SU-DHL-6 (cell line): ENCODE measurements around the gene ZNF776.

ENCODE experiments used
- H2AFZ ChIP-seq: fragments of 200-600 bp; sonication (generic); 2 replicates; pipeline ENCODE4 v1.6.1; 2014; ENCODE audit warnings: low read depth, mild to moderate bottlenecking, moderate library complexity, mixed read lengths, antibody characterized with exemption, low read length; ENCODE audit not compliant: severe bottlenecking
- H3F3A ChIP-seq: fragments of 200-600 bp; shearing (Covaris generic); 2 replicates; pipeline ENCODE4 v1.6.0; 2016; ENCODE audit warnings: antibody characterized with exemption, mild to moderate bottlenecking; ENCODE audit not compliant: insufficient read depth
- H3K27ac ChIP-seq: fragments of 200-600 bp; sonication (generic); 2 replicates; pipeline ENCODE4 v1.5.1; 2016; ENCODE audit warnings: low read depth, mild to moderate bottlenecking, low read length, moderate library complexity, mixed read lengths
- H3K27me3 ChIP-seq: fragments of 200-600 bp; sonication (generic), shearing (Covaris generic); 2 replicates; pipeline ENCODE4 v1.6.0; 2014; ENCODE audit warnings: mild to moderate bottlenecking, low read length
- H3K36me3 ChIP-seq: fragments of 200-600 bp; sonication (generic); 2 replicates; pipeline ENCODE4 v1.6.1; 2014; ENCODE audit warnings: mild to moderate bottlenecking, low read length, mixed read lengths
- H3K4me2 ChIP-seq: fragments of 300-600, 200-600 bp; shearing (Covaris generic), sonication (generic); 2 replicates; pipeline ENCODE4 v1.6.0; 2014; ENCODE audit warnings: low read length, low read depth, mild to moderate bottlenecking; ENCODE audit not compliant: poor library complexity, severe bottlenecking
- H3K4me3 ChIP-seq: fragments of 200-600 bp; sonication (generic); 2 replicates; pipeline ENCODE4 v1.5.1; 2014; ENCODE audit warnings: antibody characterized with exemption, low read length, mild to moderate bottlenecking, mixed read lengths; ENCODE audit not compliant: insufficient read depth, poor library complexity, severe bottlenecking
- H3K79me2 ChIP-seq: fragments of 200-600 bp; sonication (generic); 2 replicates; pipeline ENCODE4 v1.6.1; 2014; ENCODE audit warnings: mild to moderate bottlenecking, low read length, moderate library complexity; ENCODE audit not compliant: insufficient read depth
- H3K9ac ChIP-seq: fragments of 200-600 bp; sonication (generic); 2 replicates; pipeline ENCODE4 v1.7.0; 2014; ENCODE audit warnings: mild to moderate bottlenecking, low read length
- H3K9me2 ChIP-seq: fragments of 200-600 bp; sonication (generic); replicated peaks from 2 replicates; pipeline ENCODE4 v1.6.1; 2014; ENCODE audit warnings: low read length; ENCODE audit not compliant: insufficient read depth
- H3K9me3 ChIP-seq: fragments of 200-600 bp; sonication (generic); 2 replicates; pipeline ENCODE4 v1.6.1; 2014; ENCODE audit warnings: low read length, mixed read lengths; ENCODE audit not compliant: insufficient read depth
- H4K20me1 ChIP-seq: fragments of 200-600 bp; sonication (generic); 2 replicates; pipeline ENCODE4 v1.6.1; 2014; ENCODE audit warnings: low read depth, mild to moderate bottlenecking, antibody characterized with exemption, low read length, moderate library complexity, mixed read lengths
- EZH2phosphoT487 ChIP-seq: fragments of 200-600 bp; sonication (generic), shearing (Covaris generic); conservative IDR thresholded peaks from 2 replicates; pipeline ENCODE4 v1.6.1; 2018; ENCODE audit warnings: mild to moderate bottlenecking, antibody characterized with exemption, low read length, moderate library complexity, mixed read lengths
- TF ChIP-seq, protein P1 (sequence below): fragments of 200-600 bp; sonication (generic); IDR thresholded peaks from one replicate; pipeline ENCODE4 v1.5.1; 2017; ENCODE audit warnings: antibody characterized with exemption, mild to moderate bottlenecking, low read length, moderate library complexity; ENCODE audit not compliant: insufficient read depth, poor library complexity, severe bottlenecking

ZNF776 gene

DNA sequence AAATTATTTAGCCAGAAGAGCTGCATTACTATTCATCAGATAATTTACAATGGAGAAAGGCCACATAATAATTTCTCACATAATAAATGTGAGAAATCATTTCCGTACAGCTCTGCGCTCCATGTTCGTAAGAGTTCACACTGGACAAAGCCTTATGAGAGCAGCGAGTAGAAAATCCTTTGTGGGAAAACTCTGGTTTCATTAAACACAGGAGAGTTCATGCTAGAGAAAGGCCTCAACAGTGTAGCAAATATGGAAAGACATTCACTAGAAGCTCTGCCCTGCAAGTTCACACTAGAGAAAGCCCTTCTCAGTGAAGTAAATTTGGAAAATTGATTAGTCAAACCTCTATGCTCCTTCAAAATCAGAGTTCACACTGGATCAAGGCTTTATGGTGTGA is 8.4 kb downstream of the ZNF776 start:
- no peaks in the 10 kb centered on the region for H3K27me3 ChIP-seq
- peaks cover 38% of the 10 kb centered on the region for H3K36me3 ChIP-seq
- no peaks in the 10 kb centered on the region for H3K9me2 ChIP-seq
- H3F3A ChIP-seq, result no peaks in the 10 kb centered on the region
- TF ChIP-seq, protein P1, sequence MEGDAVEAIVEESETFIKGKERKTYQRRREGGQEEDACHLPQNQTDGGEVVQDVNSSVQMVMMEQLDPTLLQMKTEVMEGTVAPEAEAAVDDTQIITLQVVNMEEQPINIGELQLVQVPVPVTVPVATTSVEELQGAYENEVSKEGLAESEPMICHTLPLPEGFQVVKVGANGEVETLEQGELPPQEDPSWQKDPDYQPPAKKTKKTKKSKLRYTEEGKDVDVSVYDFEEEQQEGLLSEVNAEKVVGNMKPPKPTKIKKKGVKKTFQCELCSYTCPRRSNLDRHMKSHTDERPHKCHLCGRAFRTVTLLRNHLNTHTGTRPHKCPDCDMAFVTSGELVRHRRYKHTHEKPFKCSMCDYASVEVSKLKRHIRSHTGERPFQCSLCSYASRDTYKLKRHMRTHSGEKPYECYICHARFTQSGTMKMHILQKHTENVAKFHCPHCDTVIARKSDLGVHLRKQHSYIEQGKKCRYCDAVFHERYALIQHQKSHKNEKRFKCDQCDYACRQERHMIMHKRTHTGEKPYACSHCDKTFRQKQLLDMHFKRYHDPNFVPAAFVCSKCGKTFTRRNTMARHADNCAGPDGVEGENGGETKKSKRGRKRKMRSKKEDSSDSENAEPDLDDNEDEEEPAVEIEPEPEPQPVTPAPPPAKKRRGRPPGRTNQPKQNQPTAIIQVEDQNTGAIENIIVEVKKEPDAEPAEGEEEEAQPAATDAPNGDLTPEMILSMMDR, result no peak
- no peak for TF ChIP-seq EZH2phosphoT487
- H3K9me3 ChIP-seq, result no peaks in the 10 kb centered on the region
- no peak overlapping the region for H2AFZ ChIP-seq
- peaks cover 5% of the 10 kb centered on the region; the same call in 1 of the 2 replicates for H3K79me2 ChIP-seq
- no peak overlapping the region for H3K4me2 ChIP-seq
- no peak overlapping the region for H3K27ac ChIP-seq
- H3K4me3 ChIP-seq, result no peak overlapping the region
- H3K9ac ChIP-seq, result no peak overlapping the region
- H4K20me1 ChIP-seq, result no peaks in the 10 kb centered on the region

DNA sequence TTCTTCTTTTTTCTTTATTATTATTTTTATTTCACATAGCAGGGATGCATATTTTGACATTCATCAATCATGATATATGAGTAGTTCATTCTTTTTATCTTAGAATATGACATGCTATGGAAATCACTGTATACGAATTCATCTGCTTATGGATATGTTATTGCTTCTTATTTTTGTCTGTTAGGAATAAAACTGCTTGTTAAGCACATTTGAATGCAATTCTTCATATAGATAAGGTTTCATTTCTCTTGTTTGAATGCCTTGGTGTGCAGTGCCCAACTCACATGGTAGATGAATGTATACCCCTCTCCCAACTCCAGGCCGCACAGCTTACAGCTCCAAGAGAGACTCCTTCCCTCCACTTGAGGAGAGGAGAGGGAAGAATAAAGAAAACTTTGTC is 11.3 kb downstream of the ZNF776 start:
- peaks cover 30% of the 10 kb centered on the region for H3K36me3 ChIP-seq
- H3K4me3 ChIP-seq, result no peak overlapping the region
- no peak overlapping the region for H3K27ac ChIP-seq
- no peaks in the 10 kb centered on the region for H3K9me3 ChIP-seq
- TF ChIP-seq, protein P1, result no peak
- TF ChIP-seq EZH2phosphoT487, result no peak
- H3K9ac ChIP-seq, result no peak overlapping the region
- no peaks in the 10 kb centered on the region for H4K20me1 ChIP-seq
- no peak overlapping the region for H3K4me2 ChIP-seq
- H3F3A ChIP-seq, result no peaks in the 10 kb centered on the region
- H2AFZ ChIP-seq, result no peak overlapping the region
- no peaks in the 10 kb centered on the region for H3K9me2 ChIP-seq
- no peaks in the 10 kb centered on the region for H3K27me3 ChIP-seq
- no peaks in the 10 kb centered on the region for H3K79me2 ChIP-seq

DNA sequence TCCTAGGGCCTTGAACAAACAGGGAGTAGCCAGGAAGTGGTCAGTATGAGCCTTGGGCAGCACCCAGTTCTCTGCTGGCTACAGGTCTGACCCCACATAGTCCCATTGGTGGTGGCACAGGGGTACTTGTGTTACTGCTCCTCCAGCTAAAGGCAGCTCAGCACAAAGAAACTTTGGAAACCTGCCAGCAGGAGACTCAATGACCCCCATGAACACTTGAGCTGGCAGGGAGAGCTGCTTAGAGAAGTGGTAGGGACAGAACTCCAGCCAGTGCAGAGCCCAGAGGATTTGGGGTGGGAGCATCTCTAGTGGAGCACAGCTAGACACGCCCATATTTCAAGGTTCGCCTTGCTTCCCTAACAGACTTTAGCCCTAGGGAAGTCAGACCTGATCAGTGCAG is 12.5 kb downstream of the ZNF776 start:
- no peak overlapping the region for H2AFZ ChIP-seq
- TF ChIP-seq EZH2phosphoT487, result no peak
- TF ChIP-seq, protein P1, result no peak
- H3K27me3 ChIP-seq, result no peaks in the 10 kb centered on the region
- no peak overlapping the region for H3K9ac ChIP-seq
- peaks cover 18% of the 10 kb centered on the region for H3K36me3 ChIP-seq
- no peaks in the 10 kb centered on the region for H3K79me2 ChIP-seq
- H4K20me1 ChIP-seq, result no peaks in the 10 kb centered on the region
- no peak overlapping the region for H3K27ac ChIP-seq
- no peaks in the 10 kb centered on the region for H3K9me3 ChIP-seq
- H3K4me3 ChIP-seq, result no peak overlapping the region
- no peak overlapping the region for H3K4me2 ChIP-seq
- no peaks in the 10 kb centered on the region for H3K9me2 ChIP-seq
- H3F3A ChIP-seq, result no peaks in the 10 kb centered on the region
